OCI-LY7 (cell line): ENCODE results near the gene MRPS33.

Experiments
- EZH2phosphoT487 ChIP-seq: fragments of 200-600 bp; sonication (generic); IDR thresholded peaks from 2 replicates; pipeline ENCODE4 v1.6.1; 2018; ENCODE audit warnings: low read depth, borderline replicate concordance, mild to moderate bottlenecking, mixed run types, antibody characterized with exemption, low read length, moderate library complexity, mixed read lengths
- TF ChIP-seq, protein P1 (sequence below): fragments of 200-600 bp; sonication (generic); conservative IDR thresholded peaks from 2 replicates; pipeline ENCODE4 v1.5.1; 2014; ENCODE audit warnings: mild to moderate bottlenecking, antibody characterized with exemption, low read length, moderate library complexity, mixed read lengths

DNA sequence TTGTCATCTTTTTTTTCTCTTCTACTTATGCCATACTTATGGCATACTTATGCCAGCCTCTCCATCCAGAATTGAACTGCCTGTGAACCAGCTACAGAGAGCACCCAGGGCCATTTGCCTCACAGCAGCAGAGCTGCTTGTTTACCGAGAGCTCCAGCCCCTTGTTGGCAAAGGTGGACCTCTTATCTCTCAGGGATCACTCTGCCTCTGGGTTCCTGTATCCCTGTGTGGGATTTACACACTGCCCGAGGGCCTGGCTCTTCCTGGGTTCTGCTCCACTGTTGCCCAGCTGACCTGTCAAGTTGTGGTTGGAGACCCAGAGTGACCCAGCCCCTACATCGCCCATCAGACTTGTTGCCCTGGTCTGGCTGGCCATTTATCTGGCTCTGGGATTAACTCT lies 22.3 kb downstream of the MRPS33 start:
- TF ChIP-seq, protein P1, sequence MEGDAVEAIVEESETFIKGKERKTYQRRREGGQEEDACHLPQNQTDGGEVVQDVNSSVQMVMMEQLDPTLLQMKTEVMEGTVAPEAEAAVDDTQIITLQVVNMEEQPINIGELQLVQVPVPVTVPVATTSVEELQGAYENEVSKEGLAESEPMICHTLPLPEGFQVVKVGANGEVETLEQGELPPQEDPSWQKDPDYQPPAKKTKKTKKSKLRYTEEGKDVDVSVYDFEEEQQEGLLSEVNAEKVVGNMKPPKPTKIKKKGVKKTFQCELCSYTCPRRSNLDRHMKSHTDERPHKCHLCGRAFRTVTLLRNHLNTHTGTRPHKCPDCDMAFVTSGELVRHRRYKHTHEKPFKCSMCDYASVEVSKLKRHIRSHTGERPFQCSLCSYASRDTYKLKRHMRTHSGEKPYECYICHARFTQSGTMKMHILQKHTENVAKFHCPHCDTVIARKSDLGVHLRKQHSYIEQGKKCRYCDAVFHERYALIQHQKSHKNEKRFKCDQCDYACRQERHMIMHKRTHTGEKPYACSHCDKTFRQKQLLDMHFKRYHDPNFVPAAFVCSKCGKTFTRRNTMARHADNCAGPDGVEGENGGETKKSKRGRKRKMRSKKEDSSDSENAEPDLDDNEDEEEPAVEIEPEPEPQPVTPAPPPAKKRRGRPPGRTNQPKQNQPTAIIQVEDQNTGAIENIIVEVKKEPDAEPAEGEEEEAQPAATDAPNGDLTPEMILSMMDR = no peak
- no peak for TF ChIP-seq EZH2phosphoT487
